ENCODE results near the gene GGNBP2. TPM values are rescaled to one million over a fixed set of nuclear protein-coding genes. Genes with fewer than 3 reads are reported as not detected.
A peak's percentile ranks its signal among the peaks of the same experiment; 100 is the strongest.

Gene GGNBP2
- total and polyA plus RNA-seq, 3 donors from 2014 or later, result 104 to 144 (median 118) TPM

GRCh38 chr17:36525113-36525512 is 19.6 kb upstream of the GGNBP2 start:
- no peak overlapping the region for H3K4me3 ChIP-seq
- WGBS, 2 donors, result 90 to 94% methylated on average over 2 of the region's 2 CpGs
- no peaks in the 10 kb centered on the region for H3K36me3 ChIP-seq (ENCODE audit: low read depth, missing control alignments)
- TF ChIP-seq POLR2A (IDR thresholded peaks at IDR 0.05), result no peak
- no peaks in the 10 kb centered on the region for H3K4me1 ChIP-seq
- H3K27me3 ChIP-seq, result no peaks in the 10 kb centered on the region
- H3K9me3 ChIP-seq, result no peaks in the 10 kb centered on the region
- no peak for DNase-seq
- no peak overlapping the region for H3K27ac ChIP-seq
- intact Hi-C loops (cut with DNase I; ENCODE audit: low total_unique reads), result no loop called here

DNA sequence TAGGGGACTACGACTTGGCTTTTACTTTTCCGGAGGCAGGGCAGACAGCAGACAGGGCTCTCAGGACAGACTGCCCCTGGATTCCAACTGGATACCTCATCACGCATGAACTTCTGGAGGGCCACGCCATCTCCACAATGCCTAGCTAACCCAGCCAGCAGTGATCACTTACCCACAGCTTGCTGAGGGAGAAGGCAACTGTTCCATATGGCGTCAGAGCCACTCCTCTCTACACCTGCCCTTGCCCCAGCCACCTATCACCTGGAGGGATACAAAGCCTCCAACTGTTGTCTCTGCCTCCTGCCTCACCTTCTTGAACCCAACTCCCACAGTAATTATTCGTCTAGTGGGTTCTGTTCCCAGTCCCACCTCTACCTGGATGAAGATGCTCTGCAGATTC is 18.8 kb upstream of the GGNBP2 start:
- Histone ChIP-seq H3K4me3 (no peak overlapping the region), H3K36me3 (ENCODE audit: low read depth, missing control alignments) (no peaks in the 10 kb centered on the region), H3K27ac (no peak overlapping the region), H3K27me3 (no peaks in the 10 kb centered on the region), H3K4me1 (no peaks in the 10 kb centered on the region), H3K9me3 (no peaks in the 10 kb centered on the region)
- 91 to 95% methylated on average over 6 of the region's 6 CpGs for WGBS, 2 donors
- DNase-seq, result peak; percentile 6
- intact Hi-C loops (cut with DNase I; ENCODE audit: low total_unique reads), result no loop called here
- TF ChIP-seq POLR2A (IDR thresholded peaks at IDR 0.05), result no peak
- no peak for TF ChIP-seq CTCF (IDR thresholded peaks at IDR 0.05)

- H3K9me3 ChIP-seq, result no peaks in the 10 kb centered on the region
- TF ChIP-seq POLR2A (IDR thresholded peaks at IDR 0.05) (no peak), CTCF (IDR thresholded peaks at IDR 0.05) (no peak)
- peak; percentile 7 for DNase-seq
- no peaks in the 10 kb centered on the region for H3K27me3 ChIP-seq
- H3K4me3 ChIP-seq, result no peak overlapping the region
- intact Hi-C loops (cut with DNase I; ENCODE audit: low total_unique reads), result no loop called here
- no peaks in the 10 kb centered on the region for H3K4me1 ChIP-seq
- WGBS, 2 donors, result 86 to 95% methylated on average over 6 to 7 of the region's 7 CpGs
- no peak overlapping the region for H3K27ac ChIP-seq
- H3K36me3 ChIP-seq (ENCODE audit: low read depth, missing control alignments), result no peaks in the 10 kb centered on the region
Measured at GRCh38 chr17:36527621-36528250, 17.0 kb upstream of the GGNBP2 start.

DNA sequence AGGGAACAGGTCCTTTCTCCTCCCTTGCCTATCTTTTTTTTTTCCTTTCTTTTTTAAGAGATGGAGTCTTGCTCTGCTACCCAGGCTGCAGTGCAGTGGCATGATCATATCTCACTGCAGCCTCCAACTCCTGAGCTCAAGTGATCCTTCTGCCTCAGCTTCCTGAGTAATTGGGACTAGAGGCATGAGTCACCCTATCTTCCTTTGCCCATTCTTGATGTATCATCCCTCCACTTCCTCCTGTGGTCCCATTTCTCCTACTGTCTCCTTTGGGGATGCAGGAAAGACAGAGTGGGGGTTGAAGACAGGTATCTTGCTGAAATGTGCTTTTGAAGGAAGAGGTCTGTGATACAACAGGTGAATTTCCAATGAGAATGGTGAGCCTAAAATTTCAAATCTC is 15.6 kb upstream of the GGNBP2 start:
- H3K27me3 ChIP-seq, result no peaks in the 10 kb centered on the region
- no peak for DNase-seq
- peaks cover 3% of the 10 kb centered on the region for H3K4me1 ChIP-seq
- no peak overlapping the region for H3K27ac ChIP-seq
- H3K9me3 ChIP-seq, result no peaks in the 10 kb centered on the region
- H3K4me3 ChIP-seq, result no peak overlapping the region
- no peaks in the 10 kb centered on the region for H3K36me3 ChIP-seq (ENCODE audit: low read depth, missing control alignments)
- intact Hi-C loops (cut with DNase I; ENCODE audit: low total_unique reads), result no loop called here
- no peak for TF ChIP-seq CTCF (IDR thresholded peaks at IDR 0.05)
- no peak for TF ChIP-seq POLR2A (IDR thresholded peaks at IDR 0.05)

DNA sequence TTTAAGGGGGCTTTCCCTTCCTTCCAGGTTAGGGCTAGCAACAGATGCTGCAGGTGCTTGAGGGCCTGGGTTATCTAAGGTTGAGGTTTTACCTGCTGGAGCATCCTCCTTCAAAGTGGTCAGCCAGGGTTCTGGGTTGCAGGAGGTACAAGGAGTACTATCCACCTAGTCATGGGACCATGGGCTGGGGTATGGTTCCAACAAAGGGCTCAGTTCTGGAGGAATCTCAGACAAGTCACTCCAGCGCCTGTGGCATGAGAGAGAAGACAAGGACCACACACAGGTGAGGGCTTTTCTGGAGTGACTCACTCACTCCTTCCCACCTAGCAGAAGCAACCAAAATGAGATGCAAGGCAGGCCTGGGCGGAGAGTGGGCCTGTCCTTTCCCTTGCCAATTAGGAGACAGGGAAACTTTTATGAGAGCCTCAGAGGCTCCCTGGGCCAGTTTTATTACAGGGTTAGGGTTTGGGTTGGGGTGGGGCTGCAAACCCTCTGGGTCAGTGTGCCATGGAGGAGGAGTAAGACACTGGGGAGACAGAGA is 12.2 kb upstream of the GGNBP2 start:
- 78 to 93% methylated on average over 2 of the region's 2 CpGs for WGBS, 2 donors
- no peak for TF ChIP-seq CTCF (IDR thresholded peaks at IDR 0.05)
- TF ChIP-seq POLR2A (IDR thresholded peaks at IDR 0.05), result no peak
- Histone ChIP-seq H3K4me1 (peaks cover 8% of the 10 kb centered on the region), H3K9me3 (no peaks in the 10 kb centered on the region), H3K36me3 (ENCODE audit: low read depth, missing control alignments) (no peaks in the 10 kb centered on the region), H3K4me3 (no peak overlapping the region), H3K27ac (no peak overlapping the region), H3K27me3 (no peaks in the 10 kb centered on the region)
- intact Hi-C loops (cut with DNase I; ENCODE audit: low total_unique reads), result no loop called here
- DNase-seq, result no peak
